Measurements from ENCODE around the gene NFATC3. TPM values are rescaled to one million over a fixed set of nuclear protein-coding genes. Genes with fewer than 3 reads are reported as not detected.
"Not testable (repeated sequence)": the region's sequence is repeated elsewhere in the genome, so short reads cannot be mapped to it uniquely, and the experiment has no call there.

NFATC3 gene
- total and polyA plus RNA-seq, 12 donors: 6.3 to 32.9 (median 23.4) TPM

DNA sequence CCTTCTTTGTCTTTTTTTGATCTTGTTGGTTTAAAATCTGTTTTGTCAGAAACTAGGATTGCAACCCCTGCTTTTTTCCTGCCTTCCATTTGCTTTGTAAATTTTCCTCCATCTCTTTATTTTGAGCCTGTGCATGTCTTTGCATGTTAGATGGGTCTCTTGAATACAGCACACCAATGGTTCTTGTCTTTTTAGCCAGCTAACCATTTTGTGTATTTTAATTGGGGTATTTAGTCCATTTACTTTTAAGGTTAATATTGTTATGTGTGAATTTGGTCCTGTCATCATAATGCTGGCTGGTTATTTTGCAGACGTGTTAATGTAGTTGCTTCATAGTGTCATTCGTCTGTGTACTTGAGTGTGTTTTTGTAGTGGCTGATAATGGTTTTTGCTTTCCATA, 26.2 kb downstream of the NFATC3 start:
- 49 to 62% methylated on average over 2 of the region's 2 CpGs for whole genome bisulfite sequencing, 2 donors

DNA sequence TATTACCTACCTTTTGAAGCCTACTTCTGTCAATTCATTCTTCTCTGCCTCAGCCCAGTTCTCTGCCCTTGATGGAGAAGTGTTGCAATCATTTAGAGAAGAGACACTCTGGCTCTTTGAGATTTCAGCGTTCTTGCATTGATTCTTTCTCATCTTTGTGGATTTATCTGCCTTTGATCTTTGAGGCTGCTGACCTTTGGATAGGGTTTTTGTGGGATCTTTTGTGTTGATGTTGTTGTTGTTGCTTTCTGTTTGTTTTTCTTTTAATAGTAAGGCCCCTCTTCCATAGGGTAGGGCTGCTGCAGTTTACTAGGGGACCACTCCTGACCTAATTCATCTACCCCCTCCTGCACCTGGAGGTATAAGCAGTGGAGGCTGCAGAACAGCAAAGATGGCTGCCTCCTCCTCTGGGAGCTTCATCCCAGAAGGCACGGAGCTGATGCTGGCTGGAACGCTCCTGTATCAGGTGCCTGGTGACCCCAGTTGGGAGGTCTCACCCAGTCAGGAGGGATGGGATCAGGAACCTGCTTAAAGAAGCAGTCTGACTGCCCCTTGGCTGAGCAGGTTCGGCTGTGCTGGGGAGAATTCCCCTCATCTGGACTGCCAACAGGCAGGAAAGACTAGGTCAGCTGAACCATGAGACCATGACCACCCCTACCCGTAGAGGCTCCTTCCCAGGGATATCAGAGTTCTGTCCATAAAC, 28.0 kb downstream of the NFATC3 start:
- no peaks in the 10 kb centered on the region for H3K36me3 ChIP-seq
- ATAC-seq: no peak
- TF ChIP-seq, protein P1, sequence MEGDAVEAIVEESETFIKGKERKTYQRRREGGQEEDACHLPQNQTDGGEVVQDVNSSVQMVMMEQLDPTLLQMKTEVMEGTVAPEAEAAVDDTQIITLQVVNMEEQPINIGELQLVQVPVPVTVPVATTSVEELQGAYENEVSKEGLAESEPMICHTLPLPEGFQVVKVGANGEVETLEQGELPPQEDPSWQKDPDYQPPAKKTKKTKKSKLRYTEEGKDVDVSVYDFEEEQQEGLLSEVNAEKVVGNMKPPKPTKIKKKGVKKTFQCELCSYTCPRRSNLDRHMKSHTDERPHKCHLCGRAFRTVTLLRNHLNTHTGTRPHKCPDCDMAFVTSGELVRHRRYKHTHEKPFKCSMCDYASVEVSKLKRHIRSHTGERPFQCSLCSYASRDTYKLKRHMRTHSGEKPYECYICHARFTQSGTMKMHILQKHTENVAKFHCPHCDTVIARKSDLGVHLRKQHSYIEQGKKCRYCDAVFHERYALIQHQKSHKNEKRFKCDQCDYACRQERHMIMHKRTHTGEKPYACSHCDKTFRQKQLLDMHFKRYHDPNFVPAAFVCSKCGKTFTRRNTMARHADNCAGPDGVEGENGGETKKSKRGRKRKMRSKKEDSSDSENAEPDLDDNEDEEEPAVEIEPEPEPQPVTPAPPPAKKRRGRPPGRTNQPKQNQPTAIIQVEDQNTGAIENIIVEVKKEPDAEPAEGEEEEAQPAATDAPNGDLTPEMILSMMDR (IDR thresholded peaks at IDR 0.05): no peak
- H3K9me3 ChIP-seq: peaks cover 0 to 40% (median 28%) of the 10 kb centered on the region in 11 donors
- H3K4me1 ChIP-seq: peaks cover 0 to 36% (median 13%) of the 10 kb centered on the region in 9 donors
- H3K27me3 ChIP-seq: no peaks in the 10 kb centered on the region
- WGBS, 2 donors: 90 to 92% methylated on average over 5 of the region's 5 CpGs
- no peak overlapping the region for H3K4me3 ChIP-seq
- H3K27ac ChIP-seq: no peak overlapping the region
- DNase-seq: no peak
- intact Hi-C loops (cut with DNase I): no loop called here

More for the DNA sequence above, 26.2 kb downstream of the NFATC3 start:
- TF ChIP-seq, protein P1 (IDR thresholded peaks at IDR 0.05): no peak
- Histone ChIP-seq H3K4me3 (no peak overlapping the region), H3K36me3 (no peaks in the 10 kb centered on the region), H3K27ac (no peak overlapping the region), H3K9me3 (peaks cover 0 to 44% (median 28%) of the 10 kb centered on the region in 11 donors), H3K4me1 (peaks cover 0 to 29% (median 7%) of the 10 kb centered on the region in 9 donors), H3K27me3 (no peaks in the 10 kb centered on the region)
- ATAC-seq (no peak), DNase-seq (no peak)
- intact Hi-C loops (cut with DNase I): no loop called here

DNA sequence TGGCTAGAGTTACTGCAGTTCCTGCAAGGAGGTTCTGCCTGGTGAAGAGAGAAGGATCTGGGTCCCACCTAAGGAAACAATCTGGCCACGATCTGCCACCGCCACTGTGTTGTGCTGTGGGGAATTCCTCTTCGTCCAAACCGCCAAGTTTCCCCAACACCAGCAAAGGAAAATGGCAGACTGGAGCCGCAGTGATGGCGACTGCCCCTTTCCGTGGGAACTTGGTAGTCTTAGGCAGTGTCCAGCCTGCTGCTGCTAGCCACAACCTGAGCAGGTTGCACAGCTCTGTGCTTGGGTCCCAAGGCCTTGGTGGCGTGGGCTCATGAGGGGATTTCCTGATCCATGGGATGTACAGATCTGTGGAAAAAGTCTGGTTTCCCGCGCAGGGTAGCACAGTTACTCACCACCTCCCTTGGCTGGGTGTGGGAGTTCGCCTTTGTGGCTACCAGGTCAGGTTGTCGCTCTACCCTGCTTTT, 28.6 kb downstream of the NFATC3 start:
- H3K27me3 ChIP-seq: no peaks in the 10 kb centered on the region
- 97 to 98% methylated on average over 12 of the region's 12 CpGs for WGBS, 2 donors
- intact Hi-C loops (cut with DNase I): no loop called here
- TF ChIP-seq, protein P1 (IDR thresholded peaks at IDR 0.05): no peak
- no peak overlapping the region for H3K4me3 ChIP-seq
- no peak overlapping the region for H3K27ac ChIP-seq
- H3K36me3 ChIP-seq: no peaks in the 10 kb centered on the region
- peaks cover 0 to 39% (median 13%) of the 10 kb centered on the region in 9 donors for H3K4me1 ChIP-seq
- ATAC-seq (peak in 2 of 8 donors; percentile 15 to 34), DNase-seq (no peak)
- H3K9me3 ChIP-seq: peaks cover 0 to 34% (median 22%) of the 10 kb centered on the region in 11 donors

DNA sequence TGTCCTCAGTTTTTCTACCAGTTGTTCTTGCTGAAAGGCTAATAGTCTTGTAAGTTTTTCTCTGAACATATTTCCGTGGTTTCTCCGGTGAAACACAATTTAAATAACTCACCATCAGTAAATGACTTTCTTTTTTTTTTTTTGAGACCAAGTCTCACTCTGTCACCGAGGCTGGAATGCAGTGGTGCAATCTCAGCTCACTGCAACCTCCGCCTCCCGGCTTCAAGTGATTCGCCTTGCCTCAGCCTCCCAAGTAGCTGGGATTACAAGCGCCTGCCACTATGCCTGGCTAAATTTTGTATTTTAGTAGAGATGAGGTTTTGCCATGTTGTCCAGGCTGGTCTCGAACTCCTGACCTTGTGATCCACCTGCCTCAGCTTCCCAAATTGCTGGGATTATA, 29.8 kb downstream of the NFATC3 start:
- intact Hi-C loops (cut with DNase I); H3K27me3 ChIP-seq; H3K27ac ChIP-seq; DNase-seq; ATAC-seq; H3K36me3 ChIP-seq; H3K4me3 ChIP-seq: not testable (repeated sequence)
- H3K9me3 ChIP-seq: peaks cover 0 to 22% (median 15%) of the 10 kb centered on the region in 11 donors
- WGBS, 2 donors: 93 to 96% methylated on average over 8 of the region's 8 CpGs
- peaks cover 0 to 39% (median 13%) of the 10 kb centered on the region in 9 donors for H3K4me1 ChIP-seq

DNA sequence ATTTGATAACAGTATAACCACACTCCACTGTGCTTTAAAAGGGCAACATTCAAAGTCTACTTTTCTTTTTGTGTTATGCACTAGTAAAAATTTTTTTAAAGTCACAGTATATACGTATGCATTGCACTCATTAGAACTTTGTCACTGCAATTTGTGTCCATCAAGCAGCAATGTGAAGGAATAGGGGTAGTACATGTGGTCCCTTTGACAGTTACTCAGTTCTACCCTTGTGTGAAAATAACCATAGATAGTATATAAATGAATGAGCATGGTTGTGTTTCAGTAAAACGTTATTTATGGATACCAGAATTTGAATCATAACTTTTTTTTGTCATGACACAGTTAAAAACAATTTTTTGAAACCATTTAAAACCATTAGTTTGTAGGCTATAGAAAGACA, 30.7 kb downstream of the NFATC3 start:
- DNase-seq: no peak
- WGBS, 2 donors: 76 to 79% methylated on average over 2 of the region's 2 CpGs
- no peaks in the 10 kb centered on the region for H3K27me3 ChIP-seq
- H3K36me3 ChIP-seq: no peaks in the 10 kb centered on the region
- ATAC-seq: no peak
- peaks cover 0 to 39% (median 13%) of the 10 kb centered on the region in 9 donors for H3K4me1 ChIP-seq
- H3K4me3 ChIP-seq: no peak overlapping the region
- H3K9me3 ChIP-seq: peaks cover 0 to 13% (median 8%) of the 10 kb centered on the region in 11 donors
- H3K27ac ChIP-seq: no peak overlapping the region
- TF ChIP-seq, protein P1 (IDR thresholded peaks at IDR 0.05): no peak
- intact Hi-C loops (cut with DNase I): no loop called here

Data from heart right ventricle (tissue), 16 donors.